ENCODE measurements around the gene DLGAP4.

DNA sequence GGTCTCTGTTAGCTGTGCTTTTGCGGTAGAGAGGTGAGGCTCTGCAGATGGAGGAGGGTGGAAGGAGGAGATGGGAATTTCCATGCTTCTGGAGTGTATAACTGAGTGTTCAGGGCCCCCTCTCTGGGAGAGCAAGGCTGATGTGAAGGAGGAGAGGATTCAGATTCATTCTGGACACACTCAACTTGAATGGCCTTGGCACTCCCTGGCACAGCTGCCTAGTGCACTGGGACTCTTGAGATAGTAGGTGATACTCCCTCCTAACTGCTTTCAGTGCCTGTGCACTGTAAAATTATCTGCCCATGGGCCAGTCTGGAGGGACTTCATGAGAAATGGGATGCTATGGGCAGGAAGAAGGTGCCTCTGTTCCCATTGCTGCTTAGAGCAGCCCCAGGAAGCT lies 180.9 kb downstream of the DLGAP4 start:
- TF ChIP-seq FOSL1 (CRISPR knock-in tag; IDR thresholded peaks at IDR 0.05; ENCODE audit: borderline replicate concordance) (no peak), POLR2A (IDR thresholded peaks at IDR 0.05; ENCODE audit: insufficient read depth in 1 of 2, low read depth in 2 of 2, low read length in 2 of 2) (no peak)

Measured in HepG2 (cell line).